CD14-positive monocyte (primary cell): Measurements from ENCODE around the gene COMP. TPM values are rescaled to one million over a fixed set of nuclear protein-coding genes. Genes with fewer than 3 reads are reported as not detected.
"Not testable (repeated sequence)": the region's sequence is repeated elsewhere in the genome, so short reads cannot be mapped to it uniquely, and the experiment has no call there.

Source experiments
- DNase-seq, 3 donors: peaks; one replicate each; pipeline ENCODE4 v3.0.0-alpha.2; 2011 to 2022
- H2AFZ ChIP-seq: 2 replicates; pipeline ENCODE4 v1.6.0; 2012; ENCODE audit warnings: mild to moderate bottlenecking, low read depth, low read length, inconsistent platforms; ENCODE audit not compliant: insufficient read depth, poor library complexity, severe bottlenecking
- H3K27ac ChIP-seq, 2 donors: 1 replicate in 1 of 2; 2 replicates in 1 of 2; pipeline ENCODE4 v1.5.1; 2012 to 2013; ENCODE audit warnings: low read length in 2 of 2, control low read depth in 1 of 2, inconsistent platforms in 1 of 2, low read depth in 1 of 2, mild to moderate bottlenecking in 1 of 2
- H3K27me3 ChIP-seq, 2 donors: one replicate each; pipeline versions ENCODE4 v1.6.0 to v1.6.1; 2011 to 2013; ENCODE audit warnings: low read length in 2 of 2; ENCODE audit not compliant: control insufficient read depth in 2 of 2, insufficient read depth in 2 of 2
- H3K36me3 ChIP-seq, 2 donors: replicated peaks in 1 of 2; 1 replicate in 1 of 2; 2 replicates in 1 of 2; pipeline versions ENCODE4 v1.5.1 to v1.6.1; 2012 to 2013; ENCODE audit warnings: low read length in 2 of 2, control low read depth in 1 of 2, inconsistent platforms in 1 of 2, mild to moderate bottlenecking in 1 of 2; ENCODE audit not compliant: insufficient read depth in 2 of 2, control insufficient read depth in 1 of 2
- H3K4me1 ChIP-seq, 2 donors: 1 replicate in 1 of 2; 2 replicates in 1 of 2; pipeline versions ENCODE4 v1.5.1 to v1.6.1; 2012 to 2013; ENCODE audit warnings: low read length in 2 of 2, control low read depth in 1 of 2, inconsistent platforms in 1 of 2, mild to moderate bottlenecking in 1 of 2, moderate library complexity in 1 of 2; ENCODE audit not compliant: insufficient read depth in 2 of 2, control insufficient read depth in 1 of 2
- H3K4me2 ChIP-seq: replicated peaks from 2 replicates; pipeline ENCODE3; 2012; ENCODE audit warnings: low read length, moderate library complexity, mild to moderate bottlenecking; ENCODE audit not compliant: poor library complexity, severe bottlenecking; ENCODE audit errors: extremely low read depth
- H3K4me3 ChIP-seq, 3 experiments: fragments of 200-600 bp in 1 of 3; sonication (generic) in 1 of 3; replicated peaks in 1 of 3; 1 replicate in 2 of 3; 2 replicates in 1 of 3; pipeline ENCODE4 v1.5.1; 2011 to 2013; ENCODE audit warnings: low read length in 3 of 3, mild to moderate bottlenecking in 3 of 3, control low read depth in 2 of 3, low read depth in 2 of 3, inconsistent platforms in 1 of 3, moderate library complexity in 1 of 3
- H3K79me2 ChIP-seq: 2 replicates; pipeline ENCODE4 v1.6.0; 2012; ENCODE audit warnings: mild to moderate bottlenecking, control low read depth, inconsistent platforms, low read length, moderate library complexity; ENCODE audit not compliant: insufficient read depth
- H3K9ac ChIP-seq: 2 replicates; pipeline ENCODE4 v1.6.0; 2017; ENCODE audit warnings: low read length, mild to moderate bottlenecking; ENCODE audit not compliant: insufficient read depth, poor library complexity, severe bottlenecking
- H3K9me3 ChIP-seq, 2 donors: replicated peaks in 1 of 2; 1 replicate in 1 of 2; 2 replicates in 1 of 2; pipeline versions ENCODE4 v1.5.1 to v1.6.1; 2012 to 2013; ENCODE audit warnings: low read length in 2 of 2, control low read depth in 1 of 2; ENCODE audit not compliant: control insufficient read depth in 1 of 2, insufficient read depth in 1 of 2
- H4K20me1 ChIP-seq: 2 replicates; pipeline ENCODE4 v1.6.0; 2012; ENCODE audit warnings: mild to moderate bottlenecking, low read length, control low read depth, moderate library complexity; ENCODE audit not compliant: insufficient read depth
- H3K27ac Mint-ChIP-seq, 7 donors: one replicate each; pipeline ENCODE4 v1.8.0; 2020; ENCODE audit warnings: mild to moderate bottlenecking in 7 of 7, mixed read lengths in 7 of 7, moderate library complexity in 6 of 7, inconsistent platforms in 2 of 7
- H3K27me3 Mint-ChIP-seq, 3 donors: one replicate each; pipeline ENCODE4 v1.8.0; 2021 to 2022; ENCODE audit warnings: low read depth in 3 of 3, mild to moderate bottlenecking in 3 of 3, mixed read lengths in 3 of 3, moderate library complexity in 3 of 3, inconsistent platforms in 1 of 3
- H3K36me3 Mint-ChIP-seq, 2 donors: one replicate each; pipeline ENCODE4 v1.8.0; 2020; ENCODE audit warnings: mixed read lengths in 2 of 2, inconsistent platforms in 1 of 2, mild to moderate bottlenecking in 1 of 2
- H3K4me1 Mint-ChIP-seq: one replicate; pipeline ENCODE4 v1.8.0; 2020; ENCODE audit warnings: mild to moderate bottlenecking, mixed read lengths
- H3K4me3 Mint-ChIP-seq, 2 donors: one replicate each; pipeline ENCODE4 v1.8.0; 2020; ENCODE audit warnings: mild to moderate bottlenecking in 2 of 2, mixed read lengths in 2 of 2, moderate library complexity in 1 of 2
- H3K9me3 Mint-ChIP-seq, 7 donors: one replicate each; pipeline ENCODE4 v1.8.0; 2020 to 2022; ENCODE audit warnings: mixed read lengths in 7 of 7, mild to moderate bottlenecking in 6 of 7, moderate library complexity in 6 of 7, inconsistent platforms in 2 of 7
- WGBS: methylation state at CpG from one replicate; pipeline ENCODE4 v1.1.5; 2013; ENCODE audit warnings: missing lambda C conversion rate; ENCODE audit not compliant: insufficient coverage; 5-methylcytosine and 5-hydroxymethylcytosine counted together
- intact Hi-C, 2 donors: fragments of 100-400 bp; cut with micrococcal nuclease; formaldehyde crosslinking; loops; one replicate each; pipeline versions ENCODE4 v1.15.0 to v1.15.1; 2023
- polyA plus RNA-seq, 3 donors: library from polyadenylated mRNA; depleted of rRNA in 1 of 3; unstranded in 2 of 3; stranded (reverse) in 1 of 3; fragments of 300-500 nt in 2 of 3; fragments of >200 nt in 1 of 3; fragmentation: Illumina TruSeq in 2 of 3; gene quantifications; 1 replicate in 2 of 3; 2 replicates in 1 of 3; pipeline ENCODE4 v1.2.3, GENCODE V29; 2012 to 2021
- TF ChIP-seq, protein P1 (sequence below): fragments of 200-600 bp; IDR thresholded peaks from one replicate; pipeline ENCODE4 v1.8.0; 2022; ENCODE audit warnings: antibody characterized with exemption, mild to moderate bottlenecking

The COMP gene
- polyA plus RNA-seq, 3 donors = not detected

DNA sequence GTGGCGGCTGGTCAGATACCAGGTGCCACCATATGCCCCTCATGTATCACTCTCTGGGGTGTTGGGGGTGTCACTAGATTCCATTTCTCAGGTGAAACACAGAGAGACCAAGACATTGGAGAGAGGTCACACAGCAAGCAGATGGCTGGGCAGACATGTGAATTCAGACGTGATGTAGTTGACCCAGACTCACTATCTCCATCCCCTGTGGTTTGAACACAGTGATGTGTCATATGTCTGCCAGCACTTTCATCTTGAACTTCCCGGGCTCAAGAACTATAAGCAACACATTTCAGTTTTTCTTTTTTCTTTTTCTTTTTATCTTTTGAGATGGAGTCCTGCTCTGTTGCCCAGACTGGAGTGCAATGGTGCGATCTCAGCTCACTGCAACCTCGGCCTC lies 24.6 kb upstream of the COMP start:
- Histone ChIP-seq H3K9me3 (no peaks in the 10 kb centered on the region), H3K9ac (no peak overlapping the region), H2AFZ (no peak overlapping the region), H3K4me2 (no peak overlapping the region), H3K27ac (no peak overlapping the region), H3K4me3 (no peak overlapping the region), H3K4me1 (no peaks in the 10 kb centered on the region), H3K27me3 (peaks cover 0 to 4% of the 10 kb centered on the region in 2 donors), H3K79me2 (no peaks in the 10 kb centered on the region), H3K36me3 (no peaks in the 10 kb centered on the region), H4K20me1 (no peaks in the 10 kb centered on the region)
- Mint-ChIP-seq H3K27me3 (peaks cover 11 to 38% (median 35%) of the 10 kb centered on the region in 3 donors), H3K4me3 (no peak overlapping the region), H3K36me3 (no peaks in the 10 kb centered on the region), H3K4me1 (no peaks in the 10 kb centered on the region), H3K27ac (no peak overlapping the region), H3K9me3 (peaks cover 0 to 4% (median 0%) of the 10 kb centered on the region in 7 donors)
- no peak for DNase-seq
- TF ChIP-seq, protein P1, sequence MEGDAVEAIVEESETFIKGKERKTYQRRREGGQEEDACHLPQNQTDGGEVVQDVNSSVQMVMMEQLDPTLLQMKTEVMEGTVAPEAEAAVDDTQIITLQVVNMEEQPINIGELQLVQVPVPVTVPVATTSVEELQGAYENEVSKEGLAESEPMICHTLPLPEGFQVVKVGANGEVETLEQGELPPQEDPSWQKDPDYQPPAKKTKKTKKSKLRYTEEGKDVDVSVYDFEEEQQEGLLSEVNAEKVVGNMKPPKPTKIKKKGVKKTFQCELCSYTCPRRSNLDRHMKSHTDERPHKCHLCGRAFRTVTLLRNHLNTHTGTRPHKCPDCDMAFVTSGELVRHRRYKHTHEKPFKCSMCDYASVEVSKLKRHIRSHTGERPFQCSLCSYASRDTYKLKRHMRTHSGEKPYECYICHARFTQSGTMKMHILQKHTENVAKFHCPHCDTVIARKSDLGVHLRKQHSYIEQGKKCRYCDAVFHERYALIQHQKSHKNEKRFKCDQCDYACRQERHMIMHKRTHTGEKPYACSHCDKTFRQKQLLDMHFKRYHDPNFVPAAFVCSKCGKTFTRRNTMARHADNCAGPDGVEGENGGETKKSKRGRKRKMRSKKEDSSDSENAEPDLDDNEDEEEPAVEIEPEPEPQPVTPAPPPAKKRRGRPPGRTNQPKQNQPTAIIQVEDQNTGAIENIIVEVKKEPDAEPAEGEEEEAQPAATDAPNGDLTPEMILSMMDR = no peak
- intact Hi-C loops = no loop called here
- 93% methylated on average over 3 of the region's 5 CpGs for WGBS

DNA sequence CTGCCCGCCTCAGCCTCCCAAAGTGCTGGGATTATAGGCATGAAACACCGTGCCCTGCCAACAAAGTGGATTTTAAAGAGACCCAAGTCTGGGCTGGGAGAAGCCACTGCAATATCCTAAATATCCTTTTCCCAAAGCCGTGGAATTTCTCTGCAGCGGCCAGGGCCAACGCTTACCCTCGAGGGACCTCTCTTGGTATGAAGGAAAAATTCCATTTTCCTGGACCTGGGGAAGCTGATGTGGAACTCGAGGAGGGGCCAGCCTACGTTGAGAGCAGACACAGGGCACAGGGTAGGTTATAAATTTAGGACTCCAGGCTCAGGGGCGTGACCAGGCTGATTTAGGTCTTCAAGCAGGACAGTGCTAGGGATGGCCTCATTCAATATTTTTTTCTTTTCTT lies 23.0 kb upstream of the COMP start:
- Histone ChIP-seq H3K4me3 (no peak overlapping the region), H4K20me1 (no peaks in the 10 kb centered on the region), H3K9me3 (no peaks in the 10 kb centered on the region), H3K36me3 (no peaks in the 10 kb centered on the region), H3K79me2 (no peaks in the 10 kb centered on the region), H3K4me2 (no peak overlapping the region), H3K4me1 (peaks cover 7 to 8% of the 10 kb centered on the region in 2 donors), H3K27ac (no peak overlapping the region), H3K9ac (no peak overlapping the region), H2AFZ (no peak overlapping the region), H3K27me3 (peaks cover 0 to 4% of the 10 kb centered on the region in 2 donors)
- Mint-ChIP-seq H3K9me3 (peaks cover 0 to 5% (median 0%) of the 10 kb centered on the region in 7 donors), H3K27ac (no peak overlapping the region), H3K4me3 (no peak overlapping the region), H3K36me3 (no peaks in the 10 kb centered on the region), H3K27me3 (peaks cover 11 to 31% (median 25%) of the 10 kb centered on the region in 3 donors), H3K4me1 (peaks cover 8% of the 10 kb centered on the region)
- no peak for DNase-seq
- intact Hi-C loops = no loop called here
- TF ChIP-seq, protein P1 = no peak
- 100% methylated on average over 2 of the region's 9 CpGs for WGBS

DNA sequence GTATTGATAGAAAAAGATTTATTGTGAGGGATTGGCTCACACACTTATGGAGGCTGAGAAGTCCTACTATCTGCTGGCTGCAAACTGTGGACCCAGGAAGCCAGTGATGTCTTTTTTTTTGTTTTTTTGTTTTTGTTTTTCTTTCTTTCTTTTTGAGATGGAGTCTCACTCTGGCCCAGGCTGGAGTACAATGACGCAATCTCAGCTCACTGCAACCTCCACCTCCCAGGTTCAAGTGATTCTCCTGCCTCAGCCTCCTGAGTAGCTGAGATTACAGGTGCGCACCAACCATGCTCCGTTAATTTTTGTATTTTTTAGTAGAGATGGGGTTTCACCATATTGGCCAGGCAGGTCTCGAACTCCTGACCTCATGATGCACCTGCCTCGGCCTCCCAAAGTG lies 20.5 kb upstream of the COMP start:
- H3K27ac ChIP-seq, H3K9me3 ChIP-seq, H3K4me1 ChIP-seq, H3K4me3 ChIP-seq, H3K27ac Mint-ChIP-seq, H2AFZ ChIP-seq, H3K36me3 ChIP-seq, H3K36me3 Mint-ChIP-seq, H3K27me3 ChIP-seq, H4K20me1 ChIP-seq, H3K4me3 Mint-ChIP-seq, intact Hi-C loops, H3K9ac ChIP-seq, H3K9me3 Mint-ChIP-seq, H3K4me2 ChIP-seq, H3K79me2 ChIP-seq, DNase-seq: not testable (repeated sequence)
- WGBS = 100% methylated on average over 2 of the region's 5 CpGs
- Mint-ChIP-seq H3K27me3 (peaks cover 9 to 43% (median 27%) of the 10 kb centered on the region in 3 donors), H3K4me1 (peaks cover 12% of the 10 kb centered on the region)
